ENCODE data around the gene CNIH3. TPM values are rescaled to one million over a fixed set of nuclear protein-coding genes. Genes with fewer than 3 reads are reported as not detected.

CNIH3 gene
- total and polyA plus RNA-seq, 2 donors (not counting 1 experiment from before 2014, with no cell fraction given) = 3.7 to 28.1 TPM

GRCh38 chr1:224784265-224785039 lies 168.3 kb downstream of the CNIH3 start:
- no peaks in the 10 kb centered on the region for H3K27me3 ChIP-seq (ENCODE audit: control insufficient read depth, insufficient read depth, low read length)
- peak overlapping the region; percentile 20 for H3K4me2 ChIP-seq (ENCODE audit: extremely low read depth, insufficient read depth, low read length)
- H3K36me3 ChIP-seq (ENCODE audit: control insufficient read depth, insufficient read depth, low read length) = no peaks in the 10 kb centered on the region
- H4K20me1 ChIP-seq (ENCODE audit: control insufficient read depth, extremely low read depth, insufficient read depth, low read length) = no peaks in the 10 kb centered on the region
- TF ChIP-seq EZH2 (IDR thresholded peaks at IDR 0.05; ENCODE audit: low read length, missing control alignments) = no peak
- H3K9me3 ChIP-seq (ENCODE audit: control insufficient read depth, insufficient read depth, low read depth, low read length) = no peaks in the 10 kb centered on the region
- peak overlapping the region; percentile 78 for H2AFZ ChIP-seq (ENCODE audit: low read length)
- no peak overlapping the region for H3K9ac ChIP-seq (ENCODE audit: insufficient read depth, low read length)
- no peak overlapping the region for H3K4me3 ChIP-seq (replicated peaks in 1 of 4; ENCODE audit: control extremely low read depth in 1 of 4, insufficient read depth in 1 of 4, low read depth in 3 of 4, low read length in 4 of 4)
- no peak overlapping the region for H3K27ac ChIP-seq (ENCODE audit: insufficient read depth, low read length)
- DNase-seq (ENCODE audit: low read depth in 2 of 2) = peak; percentile 44 to 78
- H3K4me1 ChIP-seq (ENCODE audit: control insufficient read depth, extremely low read depth, insufficient read depth, low read length) = peaks cover 10% of the 10 kb centered on the region
- H3K79me2 ChIP-seq (ENCODE audit: control insufficient read depth, insufficient read depth, low read length) = no peaks in the 10 kb centered on the region

- Histone ChIP-seq H3K79me2 (ENCODE audit: control insufficient read depth, insufficient read depth, low read length) (no peaks in the 10 kb centered on the region), H3K27me3 (ENCODE audit: control insufficient read depth, insufficient read depth, low read length) (peaks cover 3% of the 10 kb centered on the region), H3K4me3 (replicated peaks in 1 of 4; ENCODE audit: control extremely low read depth in 1 of 4, insufficient read depth in 1 of 4, low read depth in 3 of 4, low read length in 4 of 4) (no peak overlapping the region), H2AFZ (ENCODE audit: low read length) (no peak overlapping the region), H3K27ac (ENCODE audit: insufficient read depth, low read length) (no peak overlapping the region), H4K20me1 (ENCODE audit: control insufficient read depth, extremely low read depth, insufficient read depth, low read length) (no peaks in the 10 kb centered on the region), H3K4me1 (ENCODE audit: control insufficient read depth, extremely low read depth, insufficient read depth, low read length) (peaks cover 10% of the 10 kb centered on the region), H3K4me2 (ENCODE audit: extremely low read depth, insufficient read depth, low read length) (peak overlapping the region; percentile 4), H3K9me3 (ENCODE audit: control insufficient read depth, insufficient read depth, low read depth, low read length) (no peaks in the 10 kb centered on the region), H3K9ac (ENCODE audit: insufficient read depth, low read length) (no peak overlapping the region), H3K36me3 (ENCODE audit: control insufficient read depth, insufficient read depth, low read length) (no peaks in the 10 kb centered on the region)
- TF ChIP-seq CTCF (conservative IDR thresholded peaks at IDR 0.05 in 1 of 2, IDR thresholded peaks at IDR 0.05 in 1 of 2; ENCODE audit: low read depth in 1 of 2, low read length in 2 of 2) (no peak), EZH2 (IDR thresholded peaks at IDR 0.05; ENCODE audit: low read length, missing control alignments) (no peak)
- peak; percentile 33 to 59 for DNase-seq (ENCODE audit: low read depth in 2 of 2)
Measured at GRCh38 chr1:224785040-224785328, 168.9 kb downstream of the CNIH3 start.

- H3K36me3 ChIP-seq (ENCODE audit: control insufficient read depth, insufficient read depth, low read length) = no peaks in the 10 kb centered on the region
- TF ChIP-seq CTCF (conservative IDR thresholded peaks at IDR 0.05 in 1 of 2, IDR thresholded peaks at IDR 0.05 in 1 of 2; ENCODE audit: low read depth in 1 of 2, low read length in 2 of 2) = no peak
- TF ChIP-seq EZH2 (IDR thresholded peaks at IDR 0.05; ENCODE audit: low read length, missing control alignments) = no peak
- H3K4me1 ChIP-seq (ENCODE audit: control insufficient read depth, extremely low read depth, insufficient read depth, low read length) = peaks cover 10% of the 10 kb centered on the region
- H4K20me1 ChIP-seq (ENCODE audit: control insufficient read depth, extremely low read depth, insufficient read depth, low read length) = no peaks in the 10 kb centered on the region
- DNase-seq (ENCODE audit: low read depth in 2 of 2) = no peak
- no peak overlapping the region for H3K4me2 ChIP-seq (ENCODE audit: extremely low read depth, insufficient read depth, low read length)
- H3K9me3 ChIP-seq (ENCODE audit: control insufficient read depth, insufficient read depth, low read depth, low read length) = no peaks in the 10 kb centered on the region
- H3K27ac ChIP-seq (ENCODE audit: insufficient read depth, low read length) = no peak overlapping the region
- H3K4me3 ChIP-seq (replicated peaks in 1 of 4; ENCODE audit: control extremely low read depth in 1 of 4, insufficient read depth in 1 of 4, low read depth in 3 of 4, low read length in 4 of 4) = no peak overlapping the region
- H3K27me3 ChIP-seq (ENCODE audit: control insufficient read depth, insufficient read depth, low read length) = peaks cover 3% of the 10 kb centered on the region
- H2AFZ ChIP-seq (ENCODE audit: low read length) = no peak overlapping the region
- no peak overlapping the region for H3K9ac ChIP-seq (ENCODE audit: insufficient read depth, low read length)
- H3K79me2 ChIP-seq (ENCODE audit: control insufficient read depth, insufficient read depth, low read length) = no peaks in the 10 kb centered on the region
Measured at GRCh38 chr1:224785622-224786021, 169.5 kb downstream of the CNIH3 start.

Data from fibroblast of lung (primary cell).